ENCODE data around the gene ADPRS.

ADPRS gene, protein sequence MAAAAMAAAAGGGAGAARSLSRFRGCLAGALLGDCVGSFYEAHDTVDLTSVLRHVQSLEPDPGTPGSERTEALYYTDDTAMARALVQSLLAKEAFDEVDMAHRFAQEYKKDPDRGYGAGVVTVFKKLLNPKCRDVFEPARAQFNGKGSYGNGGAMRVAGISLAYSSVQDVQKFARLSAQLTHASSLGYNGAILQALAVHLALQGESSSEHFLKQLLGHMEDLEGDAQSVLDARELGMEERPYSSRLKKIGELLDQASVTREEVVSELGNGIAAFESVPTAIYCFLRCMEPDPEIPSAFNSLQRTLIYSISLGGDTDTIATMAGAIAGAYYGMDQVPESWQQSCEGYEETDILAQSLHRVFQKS

DNA sequence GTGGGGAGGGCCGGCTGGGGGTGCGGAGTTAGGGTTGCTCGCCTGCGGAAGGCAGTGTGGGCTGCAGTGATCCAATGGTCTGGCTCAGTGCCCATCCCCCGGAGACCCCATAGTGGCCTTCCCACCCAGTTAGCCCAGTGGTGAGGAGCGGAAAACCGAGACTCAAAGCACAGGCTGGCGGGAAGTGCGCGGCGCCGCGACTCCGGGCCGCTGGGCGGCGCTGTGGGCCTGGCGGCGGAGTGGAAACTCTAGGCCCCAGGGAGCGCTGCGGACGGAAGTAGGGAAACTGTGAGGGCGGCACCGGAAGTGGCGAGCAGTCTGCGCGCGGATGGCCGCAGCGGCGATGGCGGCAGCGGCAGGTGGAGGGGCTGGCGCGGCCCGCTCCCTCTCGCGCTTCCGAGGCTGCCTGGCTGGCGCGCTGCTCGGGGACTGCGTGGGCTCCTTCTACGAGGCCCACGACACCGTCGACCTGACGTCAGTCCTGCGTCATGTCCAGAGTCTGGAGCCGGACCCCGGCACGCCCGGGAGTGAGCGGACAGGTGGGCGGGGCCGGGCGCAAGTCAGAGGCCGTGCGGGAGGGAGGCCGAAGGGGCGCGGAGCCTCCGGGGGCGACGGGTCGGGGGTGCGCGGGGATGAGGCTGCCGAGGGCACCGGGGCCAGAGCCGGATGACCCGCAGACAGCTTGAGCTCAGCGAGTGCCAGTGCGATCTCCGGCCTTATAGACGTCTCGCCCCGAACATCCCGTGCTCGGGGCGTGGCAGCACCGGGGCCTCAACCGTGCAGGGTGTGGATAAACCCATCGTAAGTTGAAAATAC is at the start of gene ADPRS:
Gene ADPRS, plus strand, starts transcription at position 316 of the 816 bp plus-strand sequence. Its CDS starts 13 bp downstream, at position 329.
- in situ Hi-C loops (cut with MboI; ENCODE audit: low sequenced_read_pairs): no loop called here

DNA sequence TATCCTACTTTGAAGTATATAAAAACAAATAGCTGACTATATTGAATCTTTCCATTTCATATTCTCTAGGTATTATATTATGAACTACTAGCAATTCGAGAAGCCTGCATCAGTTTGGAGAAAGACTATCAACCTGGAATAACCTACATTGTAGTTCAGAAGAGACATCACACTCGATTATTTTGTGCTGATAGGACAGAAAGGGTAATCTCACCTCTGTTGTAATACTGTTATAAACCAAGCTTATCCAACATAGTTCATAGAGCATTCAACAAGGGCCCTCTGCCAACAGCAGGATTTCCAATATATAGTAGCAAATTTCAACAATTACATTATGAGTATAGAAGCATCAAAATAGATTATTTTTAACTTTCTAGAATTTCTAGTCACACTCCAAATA is 48.5 kb upstream of the ADPRS start:
- in situ Hi-C loops (cut with MboI; ENCODE audit: low sequenced_read_pairs): no loop called here

DNA sequence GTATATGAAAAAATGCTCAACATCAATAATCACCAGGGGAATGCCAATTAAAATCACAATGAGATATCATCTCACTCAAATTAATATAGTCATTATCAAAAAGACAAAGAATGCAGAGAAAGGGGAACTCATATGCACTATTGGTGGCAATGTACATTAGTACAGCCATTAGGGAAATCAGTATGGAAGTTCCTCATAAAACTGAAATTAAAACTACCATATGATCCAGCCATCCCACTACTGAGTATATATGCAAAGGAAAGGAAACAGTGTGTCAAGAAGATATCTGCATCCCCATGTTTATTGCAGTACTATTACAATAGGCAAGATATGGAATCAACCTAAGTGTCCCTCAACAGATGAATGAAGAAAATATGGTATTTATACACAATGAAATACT is 36.9 kb upstream of the ADPRS start:
- in situ Hi-C loops (cut with MboI; ENCODE audit: low sequenced_read_pairs): no loop called here

DNA sequence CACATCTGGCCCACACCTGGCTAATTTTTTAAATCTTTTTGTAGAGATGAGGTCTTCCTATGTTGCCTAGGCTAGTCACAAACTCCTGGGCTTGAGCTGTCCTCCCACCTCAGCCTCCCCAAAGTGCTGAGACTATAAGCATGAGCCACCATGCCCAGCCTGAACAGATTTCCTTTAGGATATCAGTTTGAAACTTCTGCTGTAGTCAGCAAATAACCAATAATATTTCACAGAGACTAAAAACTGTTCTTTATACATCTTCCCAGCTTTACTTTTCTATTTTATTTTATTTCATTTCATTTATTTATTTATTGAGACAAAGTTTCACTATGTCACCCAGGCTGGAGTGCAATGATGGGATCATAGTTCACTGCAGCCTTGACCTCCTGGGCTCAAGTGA is 34.7 kb upstream of the ADPRS start:
- in situ Hi-C loops (cut with MboI; ENCODE audit: low sequenced_read_pairs): no loop called here

DNA sequence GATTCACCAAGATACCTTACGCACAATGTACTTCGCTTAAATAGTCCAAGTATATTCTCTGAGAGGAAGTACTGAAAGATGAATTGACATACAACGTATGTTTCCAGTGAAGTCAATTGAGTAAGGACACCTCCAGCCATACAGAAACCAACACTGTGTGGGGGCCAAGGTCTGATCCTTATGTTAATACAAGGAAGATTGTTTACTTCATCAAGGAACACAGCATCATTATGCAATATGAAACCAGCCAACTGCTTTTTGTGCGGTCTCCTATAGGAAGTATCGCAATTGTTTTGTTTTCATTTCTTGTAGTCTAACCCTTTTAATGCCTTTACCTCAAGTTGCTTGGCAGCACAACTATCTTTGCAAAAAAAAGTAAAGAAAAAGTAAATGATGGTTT is 33.0 kb upstream of the ADPRS start:
- in situ Hi-C loops (cut with MboI; ENCODE audit: low sequenced_read_pairs): no loop called here

DNA sequence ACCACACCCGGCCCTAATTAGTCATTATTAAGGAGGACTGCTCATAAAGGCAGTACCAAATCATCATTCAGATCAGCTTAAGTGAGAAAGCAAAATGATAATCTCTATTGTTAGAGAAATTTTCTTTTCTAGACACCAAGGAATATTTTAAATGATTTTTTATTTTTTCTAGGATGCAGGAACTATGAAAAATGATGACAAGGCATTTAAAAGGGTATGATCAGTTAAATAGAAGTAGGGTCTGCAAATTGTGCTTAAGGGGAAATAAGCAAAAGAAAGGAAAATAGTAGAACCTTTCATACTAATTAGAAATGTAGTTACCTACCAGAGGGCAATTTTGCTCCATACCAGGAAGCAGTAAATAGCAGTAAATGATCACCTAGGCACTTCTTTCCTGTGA is 26.4 kb upstream of the ADPRS start:
- in situ Hi-C loops (cut with MboI; ENCODE audit: low sequenced_read_pairs): no loop called here

DNA sequence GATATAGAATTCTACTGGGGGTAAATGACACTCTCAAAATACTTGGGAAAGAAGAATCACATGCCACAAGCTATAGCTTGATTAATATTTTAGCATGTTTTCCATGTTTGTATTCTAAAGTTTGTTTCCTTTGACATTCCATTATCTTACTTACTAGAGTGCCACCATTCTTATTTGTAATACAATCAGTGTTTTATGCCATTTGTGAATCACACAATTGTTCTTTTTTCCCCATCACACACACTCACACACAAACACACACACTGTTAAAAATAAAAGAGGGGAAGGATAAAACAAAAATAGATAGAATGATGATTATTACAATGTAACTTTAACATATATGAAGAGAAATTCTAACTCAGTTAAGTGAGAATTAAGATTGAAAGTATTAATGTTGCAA is 20.8 kb upstream of the ADPRS start:
- in situ Hi-C loops (cut with MboI; ENCODE audit: low sequenced_read_pairs): no loop called here

DNA sequence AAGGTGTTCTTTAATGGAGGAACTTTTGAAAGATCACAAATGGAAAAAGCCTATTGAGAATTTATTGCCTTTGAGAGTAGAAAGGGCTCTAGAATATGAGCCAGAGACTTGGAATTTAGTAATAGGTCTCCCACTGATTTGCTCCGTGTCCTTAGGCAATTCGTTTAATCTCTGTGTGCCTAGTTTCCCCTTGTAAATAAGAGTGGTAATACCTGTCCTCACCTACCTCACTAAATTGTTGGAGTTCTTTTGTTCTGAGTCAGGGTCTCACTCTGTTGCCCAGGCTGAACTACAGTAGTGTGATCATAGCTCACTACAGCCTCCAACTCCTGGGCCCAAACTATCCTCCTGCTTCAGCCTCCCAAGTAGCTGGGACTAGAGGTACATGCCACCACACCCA is 19.8 kb upstream of the ADPRS start:
- in situ Hi-C loops (cut with MboI; ENCODE audit: low sequenced_read_pairs): no loop called here

DNA sequence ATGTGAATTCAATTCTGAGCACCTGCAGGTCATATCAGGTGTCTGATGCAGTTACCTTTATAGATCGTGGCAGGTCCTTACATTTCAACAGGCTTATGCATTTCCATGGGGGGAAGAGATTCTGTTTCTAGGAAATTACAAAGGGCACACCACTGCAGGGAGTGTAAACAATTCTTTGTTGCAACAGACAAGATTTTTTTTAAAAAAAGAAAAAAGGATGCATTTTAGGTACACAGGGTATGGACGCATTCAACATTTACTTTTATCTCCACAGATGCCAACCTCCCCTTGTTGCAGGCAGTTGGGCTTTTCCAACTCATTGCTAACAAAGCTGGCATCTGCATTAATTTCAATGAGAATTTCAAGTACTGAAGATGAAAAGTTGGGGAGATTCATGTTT is 18.3 kb upstream of the ADPRS start:
- in situ Hi-C loops (cut with MboI; ENCODE audit: low sequenced_read_pairs): no loop called here

DNA sequence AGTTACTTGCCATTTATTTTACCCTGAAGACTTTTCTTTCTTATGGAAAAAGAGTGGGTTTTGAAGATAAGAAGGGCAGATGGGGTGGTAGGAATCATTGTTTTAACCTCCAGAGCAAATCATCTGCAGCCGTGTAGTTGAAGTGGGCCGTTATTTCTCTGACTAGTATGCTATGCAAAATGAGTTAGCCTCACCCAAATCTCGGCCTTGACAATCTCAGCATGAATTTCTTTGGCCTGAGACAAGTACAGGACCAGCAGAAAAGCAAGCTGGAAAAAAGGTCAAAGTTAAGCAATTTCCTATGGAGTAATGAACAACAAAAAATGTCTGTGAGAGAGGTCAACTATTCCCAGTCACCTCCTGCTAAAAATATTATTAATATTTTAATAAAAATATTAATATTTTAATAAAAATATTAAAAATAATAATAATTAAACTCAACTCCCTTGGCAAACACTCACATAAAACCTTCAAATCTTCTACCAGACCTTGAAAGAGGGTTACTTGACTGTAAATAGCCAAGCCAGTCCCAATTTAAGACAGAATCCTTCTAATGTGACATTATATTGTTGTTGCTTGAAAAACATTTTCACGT is 11.6 kb upstream of the ADPRS start:
- in situ Hi-C loops (cut with MboI; ENCODE audit: low sequenced_read_pairs): no loop called here

DNA sequence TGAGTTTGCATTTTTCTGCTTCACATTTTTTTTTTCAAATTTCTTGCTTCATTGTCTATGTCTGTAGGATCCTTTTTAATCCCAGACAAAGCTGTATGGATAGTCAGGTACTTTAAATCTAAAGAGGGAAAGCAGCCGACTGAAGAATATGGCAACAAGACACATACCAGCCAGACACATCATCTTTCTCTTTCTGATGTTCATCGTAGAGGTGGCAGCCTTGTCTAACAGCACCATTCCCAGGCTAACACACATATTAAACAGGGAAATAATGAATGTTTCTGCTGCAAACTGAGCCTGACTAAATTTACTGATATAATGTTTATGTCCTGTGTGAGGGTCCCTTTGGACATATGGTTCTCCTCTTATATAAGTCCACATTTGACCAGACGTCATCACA is 8.5 kb upstream of the ADPRS start:
- in situ Hi-C loops (cut with MboI; ENCODE audit: low sequenced_read_pairs): no loop called here

DNA sequence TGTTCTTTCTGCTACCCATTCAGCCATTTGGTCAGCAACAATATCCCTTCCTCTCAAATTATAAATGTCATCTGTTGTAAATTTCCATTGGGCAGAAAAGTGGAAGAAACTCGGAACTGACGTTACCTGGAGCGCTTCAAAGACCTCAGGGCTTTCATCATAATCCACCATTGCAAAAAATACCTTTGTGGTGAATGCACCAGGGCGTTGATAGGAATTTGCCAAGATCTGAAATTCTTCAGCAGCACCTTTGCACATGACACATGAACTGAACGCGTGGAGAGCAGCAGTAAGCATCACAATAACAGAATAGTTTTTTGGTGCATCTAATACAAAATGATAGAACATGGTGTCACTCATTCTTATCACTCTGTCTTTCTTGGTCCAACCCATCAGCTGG is 7.9 kb upstream of the ADPRS start:
- in situ Hi-C loops (cut with MboI; ENCODE audit: low sequenced_read_pairs): no loop called here

DNA sequence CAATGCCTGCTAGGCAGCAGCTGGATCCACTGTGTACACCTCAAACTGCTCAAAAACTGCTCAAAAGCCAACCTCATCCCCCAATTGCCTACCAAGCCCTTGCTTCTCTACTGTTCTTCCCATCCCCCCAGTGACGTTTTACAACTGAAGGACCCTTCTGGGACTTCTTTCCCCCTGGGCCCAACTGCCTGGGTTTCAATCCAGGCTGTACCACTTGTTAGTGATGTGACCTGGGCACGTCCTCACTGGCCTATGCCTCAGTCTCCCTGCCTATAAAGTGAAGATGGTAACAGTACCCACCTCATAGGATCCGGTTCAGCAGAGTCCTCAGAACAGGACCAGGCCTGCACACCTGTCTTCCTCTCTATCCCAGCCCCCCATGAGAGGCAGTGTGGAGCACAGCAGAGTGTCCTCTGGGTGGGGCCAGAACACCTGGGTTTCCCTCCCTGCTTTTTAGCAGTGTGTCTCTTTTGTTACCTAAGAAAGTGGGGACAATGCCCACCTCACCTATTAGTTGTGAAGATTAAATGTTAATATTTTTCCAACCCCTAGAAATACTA is 6.7 kb upstream of the ADPRS start:
- in situ Hi-C loops (cut with MboI; ENCODE audit: low sequenced_read_pairs): no loop called here

DNA sequence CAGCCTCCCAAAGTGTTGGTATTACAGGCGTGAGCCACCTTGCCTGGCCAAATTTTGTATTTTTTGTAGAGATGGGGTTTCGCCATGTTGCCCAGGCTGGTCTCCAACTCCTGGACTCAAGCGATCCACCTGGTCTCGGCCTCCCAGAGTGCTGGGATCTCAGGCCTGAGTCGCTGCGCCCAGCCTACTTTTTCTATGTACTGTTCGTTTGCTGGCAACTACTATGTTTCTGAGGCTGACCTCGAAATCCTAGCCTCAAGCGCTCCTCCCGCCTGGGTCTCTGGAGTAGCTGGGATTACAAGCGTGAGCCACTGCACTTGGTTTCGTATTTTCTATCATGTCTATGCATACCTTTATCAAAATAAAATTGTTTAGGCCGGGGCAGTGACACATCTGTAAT is 5.5 kb upstream of the ADPRS start:
- in situ Hi-C loops (cut with MboI; ENCODE audit: low sequenced_read_pairs): no loop called here

DNA sequence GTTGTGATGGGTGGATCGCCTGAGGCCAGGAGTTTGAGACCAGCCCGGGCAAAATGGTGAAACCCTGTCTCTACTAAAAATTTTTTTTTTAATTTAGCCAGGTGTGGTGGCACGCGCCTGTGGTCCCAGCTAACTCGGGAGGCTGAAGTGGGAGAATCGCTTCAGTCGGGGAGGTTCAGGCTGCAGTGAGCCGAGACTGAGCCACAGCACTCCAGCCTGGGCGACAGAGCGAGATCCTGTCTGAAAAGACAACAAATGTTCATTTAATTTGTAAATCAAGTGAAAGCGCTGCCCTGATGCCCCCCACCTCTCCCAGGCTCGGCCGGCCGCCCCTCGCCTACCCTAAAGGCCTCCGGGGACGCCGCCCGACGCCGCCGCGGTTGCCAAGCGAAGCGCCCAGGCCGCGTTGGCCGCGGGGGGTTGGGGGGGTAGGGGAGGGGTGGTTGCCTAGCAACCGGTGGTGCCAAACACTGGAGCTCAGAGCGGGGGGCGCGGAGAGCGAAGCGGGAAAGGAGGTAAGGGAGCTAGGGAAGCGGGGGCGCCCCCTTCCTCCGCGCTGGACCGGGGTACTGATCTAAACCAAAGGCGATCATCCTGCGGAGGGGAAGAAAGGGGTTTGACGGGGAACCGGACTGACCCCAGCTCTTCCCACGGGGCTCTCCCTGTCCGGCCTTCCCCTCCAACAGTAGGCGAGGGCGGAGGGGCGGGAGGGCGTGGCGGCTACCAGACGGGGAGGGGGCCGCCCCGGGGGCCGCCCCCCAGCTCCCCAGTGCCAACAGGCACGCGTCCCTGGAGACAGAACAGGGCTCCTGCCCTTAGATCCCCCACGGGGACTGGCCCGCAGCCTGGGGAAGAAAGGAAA is 4.8 kb upstream of the ADPRS start, which contains the start of gene TEKT2:
Gene TEKT2, plus strand, starts transcription at position 460 of the 862 bp plus-strand sequence. CDS start 828 bp downstream, outside the sequence.
- in situ Hi-C loops (cut with MboI; ENCODE audit: low sequenced_read_pairs): no loop called here

DNA sequence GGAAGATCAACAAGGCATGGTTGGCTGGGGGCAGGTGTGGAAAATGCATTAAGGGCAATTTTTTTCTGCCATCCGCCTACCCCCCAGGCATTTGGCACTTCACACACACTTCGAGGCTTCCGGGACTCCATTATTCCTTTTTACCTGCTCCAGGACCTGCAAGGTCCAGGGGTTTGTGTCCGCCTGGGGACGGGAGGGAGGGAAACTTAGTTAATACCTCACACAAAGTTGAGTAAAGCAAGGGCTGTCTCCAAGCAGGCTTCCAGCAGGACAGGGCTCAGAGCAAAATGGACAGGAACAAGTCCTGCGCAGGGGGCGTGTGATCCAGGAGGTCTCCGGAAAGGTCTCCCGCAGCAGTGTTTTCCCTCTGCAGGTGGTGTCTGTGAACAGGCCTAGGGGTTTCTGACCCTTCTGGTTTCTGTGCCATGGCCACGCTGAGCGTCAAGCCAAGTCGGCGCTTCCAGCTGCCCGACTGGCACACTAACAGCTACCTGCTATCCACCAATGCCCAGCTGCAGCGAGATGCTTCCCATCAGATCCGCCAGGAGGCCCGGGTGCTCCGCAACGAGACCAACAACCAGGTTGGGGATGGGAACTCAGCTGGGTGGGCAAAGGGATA is 4.1 kb upstream of the ADPRS start:
- in situ Hi-C loops (cut with MboI; ENCODE audit: low sequenced_read_pairs): no loop called here

DNA sequence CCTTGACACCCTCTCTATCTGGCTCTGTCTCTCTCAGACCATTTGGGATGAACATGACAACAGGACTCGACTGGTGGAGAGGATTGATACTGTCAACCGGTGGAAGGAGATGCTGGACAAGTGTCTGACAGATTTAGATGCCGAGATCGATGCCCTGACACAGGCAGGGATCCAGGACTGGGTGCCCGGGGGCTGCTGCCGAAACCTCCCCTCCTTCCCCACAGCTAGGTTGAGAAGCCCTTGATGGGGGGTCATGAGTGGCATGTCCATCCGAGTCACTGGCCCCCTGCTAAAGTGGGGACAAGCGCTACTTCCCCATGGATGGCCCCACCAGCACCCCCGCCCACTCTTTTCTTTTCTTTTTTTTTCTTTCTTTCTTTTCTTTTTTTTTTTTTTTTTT is 3.6 kb upstream of the ADPRS start:
- in situ Hi-C loops (cut with MboI; ENCODE audit: low sequenced_read_pairs): no loop called here

DNA sequence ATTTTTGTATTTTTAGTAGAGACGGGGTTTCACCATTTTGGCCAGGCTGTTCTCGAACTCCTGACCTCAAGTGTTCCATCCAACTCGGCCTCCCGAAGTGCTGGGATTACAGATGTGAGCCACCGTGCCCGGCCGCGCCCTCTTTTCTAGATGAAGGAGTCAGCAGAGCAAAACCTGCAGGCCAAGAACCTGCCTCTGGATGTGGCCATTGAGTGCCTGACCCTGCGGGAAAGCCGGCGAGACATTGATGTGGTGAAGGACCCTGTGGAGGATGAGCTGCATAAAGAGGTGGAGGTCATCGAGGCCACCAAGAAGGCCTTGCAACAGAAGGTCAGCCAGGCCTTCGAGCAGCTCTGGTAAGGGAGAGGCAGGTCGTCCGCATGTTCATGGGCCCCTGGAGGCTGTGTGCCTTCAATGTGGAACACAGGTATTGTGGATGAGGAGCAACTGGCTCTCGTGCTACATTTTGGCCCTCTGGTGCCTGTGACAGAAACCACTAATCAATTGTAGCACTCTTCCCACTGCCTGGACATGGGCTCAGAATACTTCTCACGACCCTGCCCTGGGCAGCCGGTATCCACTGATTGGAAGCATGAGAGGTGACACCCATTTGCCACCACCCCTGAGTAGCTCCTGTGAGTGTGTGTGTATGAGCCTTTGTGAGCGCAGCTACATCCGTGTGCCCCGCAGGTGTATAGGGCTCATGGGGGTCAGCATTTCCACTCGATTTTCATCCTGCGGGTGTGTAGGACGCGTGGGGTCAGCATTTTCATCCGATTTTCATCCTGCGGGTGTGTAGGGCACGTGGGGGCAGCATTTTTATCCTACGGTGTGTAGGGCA is 2.8 kb upstream of the ADPRS start:
- in situ Hi-C loops (cut with MboI; ENCODE audit: low sequenced_read_pairs): no loop called here

DNA sequence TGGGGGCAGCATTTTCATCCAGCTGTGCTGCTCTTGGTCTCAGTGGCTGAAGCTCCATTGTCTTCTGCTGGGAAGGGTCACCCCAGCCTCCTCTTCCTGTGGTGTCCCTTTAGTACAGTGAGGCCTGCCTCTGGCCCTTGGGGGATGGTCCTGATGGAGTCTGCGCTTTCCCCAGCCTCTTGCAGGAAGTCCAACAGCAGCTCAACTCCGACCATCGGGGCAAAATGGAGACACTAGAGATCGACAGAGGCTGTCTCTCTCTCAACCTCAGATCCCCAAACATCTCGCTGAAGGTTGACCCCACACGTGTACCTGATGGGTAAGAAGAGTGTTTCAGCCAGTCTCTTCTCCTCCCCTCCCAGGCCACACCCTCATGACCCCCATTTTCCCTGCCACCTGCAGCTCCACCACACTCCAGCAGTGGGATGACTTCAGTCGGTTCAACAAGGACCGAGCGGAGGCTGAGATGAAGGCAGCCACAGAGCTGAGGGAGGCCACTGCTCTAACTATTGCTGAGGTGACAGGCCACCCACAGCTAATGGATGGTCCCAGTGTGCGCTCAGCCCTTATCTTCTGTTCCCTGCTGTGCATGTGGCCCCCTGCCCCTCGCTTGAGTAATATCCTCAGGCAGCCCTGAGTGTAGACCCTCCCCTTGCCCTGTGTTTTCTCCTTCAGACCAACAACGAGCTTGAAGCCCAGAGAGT is 2.0 kb upstream of the ADPRS start:
- in situ Hi-C loops (cut with MboI; ENCODE audit: low sequenced_read_pairs): no loop called here
